Measurements from ENCODE around the gene DDAH2. TPM values are rescaled to one million over a fixed set of nuclear protein-coding genes. Genes with fewer than 3 reads are reported as not detected.
A peak's percentile ranks its signal among the peaks of the same experiment; 100 is the strongest.
"Not testable (repeated sequence)": the region's sequence is repeated elsewhere in the genome, so short reads cannot be mapped to it uniquely, and the experiment has no call there.

The DDAH2 gene
- total RNA-seq, 2 donors from 2014 or later, result 4.7 to 7.3 TPM

GRCh38 chr6:31709157-31709556 is 19.9 kb downstream of the DDAH2 start:
- not testable (repeated sequence) for H3K36me3 Mint-ChIP-seq (ENCODE audit: low read depth); DNase-seq

GRCh38 chr6:31708224-31708623 is 20.9 kb downstream of the DDAH2 start:
- H3K27me3 Mint-ChIP-seq, result peaks cover 9% of the 10 kb centered on the region
- DNase-seq, result no peak
- no peak for ATAC-seq
- no peak overlapping the region for H3K27ac Mint-ChIP-seq
- H3K4me1 Mint-ChIP-seq, result peaks cover 18% of the 10 kb centered on the region
- no peak overlapping the region for H3K4me3 Mint-ChIP-seq
- H3K9me3 ChIP-seq (ENCODE audit: control insufficient read depth, low read length, poor library complexity, severe bottlenecking), result no peaks in the 10 kb centered on the region
- no peaks in the 10 kb centered on the region for H3K36me3 Mint-ChIP-seq (ENCODE audit: low read depth)

More at GRCh38 chr6:31709157-31709556, 19.9 kb downstream of the DDAH2 start:
- ATAC-seq; H3K27me3 Mint-ChIP-seq; H3K9me3 ChIP-seq (ENCODE audit: control insufficient read depth, low read length, poor library complexity, severe bottlenecking); H3K4me3 Mint-ChIP-seq; H3K27ac Mint-ChIP-seq: not testable (repeated sequence)
- H3K4me1 Mint-ChIP-seq, result peaks cover 17% of the 10 kb centered on the region

- DNase-seq, result no peak
- H3K4me3 Mint-ChIP-seq, result no peak overlapping the region
- no peaks in the 10 kb centered on the region for H3K9me3 ChIP-seq (ENCODE audit: control insufficient read depth, low read length, poor library complexity, severe bottlenecking)
- H3K27me3 Mint-ChIP-seq, result peaks cover 4% of the 10 kb centered on the region
- H3K4me1 Mint-ChIP-seq, result peaks cover 18% of the 10 kb centered on the region
- no peak overlapping the region for H3K27ac Mint-ChIP-seq
- no peak for ATAC-seq
- H3K36me3 Mint-ChIP-seq (ENCODE audit: low read depth), result peaks cover 1% of the 10 kb centered on the region
Observed at GRCh38 chr6:31707701-31708100, 21.4 kb downstream of the DDAH2 start.

GRCh38 chr6:31706599-31706998 is 22.5 kb downstream of the DDAH2 start, which contains the start of gene LY6G6F:
Gene LY6G6F (plus strand): TSS chr6:31706866. CDS start chr6:31706907, 41 bp downstream.
- H3K27ac Mint-ChIP-seq, result peak within 1 kb of the TSS; percentile 57

GRCh38 chr6:31705931-31706330 is 23.2 kb downstream of the DDAH2 start:
- Mint-ChIP-seq H3K4me1 (peaks cover 24% of the 10 kb centered on the region), H3K27ac (no peak overlapping the region), H3K27me3 (no peaks in the 10 kb centered on the region), H3K36me3 (ENCODE audit: low read depth) (peaks cover 7% of the 10 kb centered on the region), H3K4me3 (no peak overlapping the region)
- H3K9me3 ChIP-seq (ENCODE audit: control insufficient read depth, low read length, poor library complexity, severe bottlenecking), result no peaks in the 10 kb centered on the region
- no peak for ATAC-seq
- DNase-seq, result no peak

More at GRCh38 chr6:31706599-31706998, 22.5 kb downstream of the DDAH2 start, which contains the start of gene LY6G6F:
- peaks cover 21% of the 10 kb centered on the region for H3K4me1 Mint-ChIP-seq
- ATAC-seq (no peak), DNase-seq (no peak)
- peaks cover 7% of the 10 kb centered on the region for H3K36me3 Mint-ChIP-seq (ENCODE audit: low read depth)
- no peak within 1 kb of the TSS for H3K4me3 Mint-ChIP-seq
- no peaks in the 10 kb centered on the region for H3K9me3 ChIP-seq (ENCODE audit: control insufficient read depth, low read length, poor library complexity, severe bottlenecking)
- no peaks in the 10 kb centered on the region for H3K27me3 Mint-ChIP-seq

GRCh38 chr6:31702819-31703716 is 26.0 kb downstream of the DDAH2 start, which contains the start of gene ABHD16A:
Gene ABHD16A (minus strand): TSS chr6:31703324. CDS start chr6:31703281, 43 bp downstream.
- Mint-ChIP-seq H3K36me3 (ENCODE audit: low read depth) (peaks cover 7% of the 10 kb centered on the region), H3K4me3 (peak within 1 kb of the TSS; percentile 100), H3K27ac (peak within 1 kb of the TSS; percentile 100), H3K27me3 (no peaks in the 10 kb centered on the region), H3K4me1 (peaks cover 25% of the 10 kb centered on the region)
- H3K9me3 ChIP-seq (ENCODE audit: control insufficient read depth, low read length, poor library complexity, severe bottlenecking), result no peaks in the 10 kb centered on the region
- DNase-seq (peak; percentile 92 to 93 (median 93)), ATAC-seq (peak; percentile 93)

GRCh38 chr6:31702405-31702818 is 26.7 kb downstream of the DDAH2 start:
- Mint-ChIP-seq H3K4me3 (peak overlapping the region; percentile 100), H3K4me1 (peaks cover 31% of the 10 kb centered on the region)

GRCh38 chr6:31701666-31702404 is 27.3 kb downstream of the DDAH2 start:
- no peaks in the 10 kb centered on the region for H3K9me3 ChIP-seq (ENCODE audit: control insufficient read depth, low read length, poor library complexity, severe bottlenecking)
- H3K4me1 Mint-ChIP-seq, result peaks cover 34% of the 10 kb centered on the region
- H3K36me3 Mint-ChIP-seq (ENCODE audit: low read depth), result peaks cover 15% of the 10 kb centered on the region
- H3K4me3 Mint-ChIP-seq, result peak overlapping the region; percentile 100
- H3K27ac Mint-ChIP-seq, result peak overlapping the region; percentile 100
- ATAC-seq, result no peak
- DNase-seq, result no peak
- H3K27me3 Mint-ChIP-seq, result no peaks in the 10 kb centered on the region

More at GRCh38 chr6:31702405-31702818, 26.7 kb downstream of the DDAH2 start:
- H3K27me3 Mint-ChIP-seq, result no peaks in the 10 kb centered on the region
- no peak for ATAC-seq
- DNase-seq, result no peak
- H3K36me3 Mint-ChIP-seq (ENCODE audit: low read depth), result peaks cover 11% of the 10 kb centered on the region
- H3K9me3 ChIP-seq (ENCODE audit: control insufficient read depth, low read length, poor library complexity, severe bottlenecking), result no peaks in the 10 kb centered on the region
- H3K27ac Mint-ChIP-seq, result peak overlapping the region; percentile 100

GRCh38 chr6:31700740-31701401 is 28.2 kb downstream of the DDAH2 start:
- Mint-ChIP-seq H3K4me1 (peaks cover 34% of the 10 kb centered on the region), H3K27me3 (no peaks in the 10 kb centered on the region), H3K36me3 (ENCODE audit: low read depth) (peaks cover 15% of the 10 kb centered on the region), H3K27ac (peak overlapping the region; percentile 100), H3K4me3 (peak overlapping the region; percentile 100)
- DNase-seq (no peak), ATAC-seq (no peak)
- H3K9me3 ChIP-seq (ENCODE audit: control insufficient read depth, low read length, poor library complexity, severe bottlenecking), result no peaks in the 10 kb centered on the region

GRCh38 chr6:31697555-31697954 is 31.5 kb downstream of the DDAH2 start:
- Mint-ChIP-seq H3K4me3 (no peak overlapping the region), H3K27me3 (no peaks in the 10 kb centered on the region), H3K4me1 (peaks cover 27% of the 10 kb centered on the region), H3K36me3 (ENCODE audit: low read depth) (peaks cover 16% of the 10 kb centered on the region), H3K27ac (peak overlapping the region; percentile 93)
- ATAC-seq (no peak), DNase-seq (no peak)
- no peaks in the 10 kb centered on the region for H3K9me3 ChIP-seq (ENCODE audit: control insufficient read depth, low read length, poor library complexity, severe bottlenecking)

GRCh38 chr6:31693535-31693934 is 35.6 kb downstream of the DDAH2 start:
- peaks cover 14% of the 10 kb centered on the region for H3K36me3 Mint-ChIP-seq (ENCODE audit: low read depth)
- no peaks in the 10 kb centered on the region for H3K9me3 ChIP-seq (ENCODE audit: control insufficient read depth, low read length, poor library complexity, severe bottlenecking)
- no peak for DNase-seq
- ATAC-seq, result no peak
- H3K4me1 Mint-ChIP-seq, result peaks cover 16% of the 10 kb centered on the region
- no peak overlapping the region for H3K27ac Mint-ChIP-seq
- H3K4me3 Mint-ChIP-seq, result no peak overlapping the region
- no peaks in the 10 kb centered on the region for H3K27me3 Mint-ChIP-seq

GRCh38 chr6:31692886-31693285 is 36.2 kb downstream of the DDAH2 start:
- Mint-ChIP-seq H3K4me1 (peaks cover 13% of the 10 kb centered on the region), H3K27ac (no peak overlapping the region), H3K36me3 (ENCODE audit: low read depth) (peaks cover 14% of the 10 kb centered on the region), H3K27me3 (no peaks in the 10 kb centered on the region), H3K4me3 (no peak overlapping the region)
- DNase-seq (no peak), ATAC-seq (no peak)
- no peaks in the 10 kb centered on the region for H3K9me3 ChIP-seq (ENCODE audit: control insufficient read depth, low read length, poor library complexity, severe bottlenecking)

GRCh38 chr6:31692353-31692752 is 36.7 kb downstream of the DDAH2 start:
- H3K9me3 ChIP-seq (ENCODE audit: control insufficient read depth, low read length, poor library complexity, severe bottlenecking), result no peaks in the 10 kb centered on the region
- no peak for DNase-seq
- Mint-ChIP-seq H3K27ac (no peak overlapping the region), H3K4me3 (no peak overlapping the region), H3K36me3 (ENCODE audit: low read depth) (peaks cover 9% of the 10 kb centered on the region), H3K27me3 (no peaks in the 10 kb centered on the region), H3K4me1 (peaks cover 8% of the 10 kb centered on the region)
- no peak for ATAC-seq

Measured in T-helper 17 cell (primary cell).